Measurements from ENCODE around the gene SLC6A6.

The SLC6A6 gene

DNA sequence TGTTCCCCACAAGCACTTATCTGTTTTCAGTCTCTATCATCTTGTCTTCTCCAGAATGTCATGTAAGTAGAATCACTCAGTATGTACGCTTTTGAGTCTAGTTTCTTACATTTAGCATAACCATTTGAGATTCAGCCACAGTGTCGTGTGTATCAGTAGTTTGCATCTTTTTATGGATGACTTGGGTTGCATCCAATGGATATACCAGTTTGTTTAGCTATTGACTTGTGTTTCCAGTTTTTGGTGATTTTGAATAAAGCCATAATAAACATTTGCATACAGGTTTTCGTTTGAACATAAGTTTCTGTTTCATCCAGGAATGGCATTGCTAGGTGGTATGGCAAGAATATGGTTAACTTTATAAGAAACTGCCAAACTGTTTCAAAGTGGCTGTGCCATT is 125.7 kb downstream of the SLC6A6 start:
- peaks cover 11% of the 10 kb centered on the region for H3K9me3 Mint-ChIP-seq
- no peak overlapping the region for H3K4me3 Mint-ChIP-seq
- TF ChIP-seq, protein P1, sequence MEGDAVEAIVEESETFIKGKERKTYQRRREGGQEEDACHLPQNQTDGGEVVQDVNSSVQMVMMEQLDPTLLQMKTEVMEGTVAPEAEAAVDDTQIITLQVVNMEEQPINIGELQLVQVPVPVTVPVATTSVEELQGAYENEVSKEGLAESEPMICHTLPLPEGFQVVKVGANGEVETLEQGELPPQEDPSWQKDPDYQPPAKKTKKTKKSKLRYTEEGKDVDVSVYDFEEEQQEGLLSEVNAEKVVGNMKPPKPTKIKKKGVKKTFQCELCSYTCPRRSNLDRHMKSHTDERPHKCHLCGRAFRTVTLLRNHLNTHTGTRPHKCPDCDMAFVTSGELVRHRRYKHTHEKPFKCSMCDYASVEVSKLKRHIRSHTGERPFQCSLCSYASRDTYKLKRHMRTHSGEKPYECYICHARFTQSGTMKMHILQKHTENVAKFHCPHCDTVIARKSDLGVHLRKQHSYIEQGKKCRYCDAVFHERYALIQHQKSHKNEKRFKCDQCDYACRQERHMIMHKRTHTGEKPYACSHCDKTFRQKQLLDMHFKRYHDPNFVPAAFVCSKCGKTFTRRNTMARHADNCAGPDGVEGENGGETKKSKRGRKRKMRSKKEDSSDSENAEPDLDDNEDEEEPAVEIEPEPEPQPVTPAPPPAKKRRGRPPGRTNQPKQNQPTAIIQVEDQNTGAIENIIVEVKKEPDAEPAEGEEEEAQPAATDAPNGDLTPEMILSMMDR (IDR thresholded peaks at IDR 0.05) = no peak
- H3K4me1 Mint-ChIP-seq = peaks cover 20% of the 10 kb centered on the region
- DNase-seq = no peak
- no peak overlapping the region for H3K27ac Mint-ChIP-seq
- no peaks in the 10 kb centered on the region for H3K36me3 Mint-ChIP-seq (ENCODE audit: low read depth)
- peaks cover 4% of the 10 kb centered on the region for H3K27me3 Mint-ChIP-seq (ENCODE audit: low read depth, poor library complexity)

DNA sequence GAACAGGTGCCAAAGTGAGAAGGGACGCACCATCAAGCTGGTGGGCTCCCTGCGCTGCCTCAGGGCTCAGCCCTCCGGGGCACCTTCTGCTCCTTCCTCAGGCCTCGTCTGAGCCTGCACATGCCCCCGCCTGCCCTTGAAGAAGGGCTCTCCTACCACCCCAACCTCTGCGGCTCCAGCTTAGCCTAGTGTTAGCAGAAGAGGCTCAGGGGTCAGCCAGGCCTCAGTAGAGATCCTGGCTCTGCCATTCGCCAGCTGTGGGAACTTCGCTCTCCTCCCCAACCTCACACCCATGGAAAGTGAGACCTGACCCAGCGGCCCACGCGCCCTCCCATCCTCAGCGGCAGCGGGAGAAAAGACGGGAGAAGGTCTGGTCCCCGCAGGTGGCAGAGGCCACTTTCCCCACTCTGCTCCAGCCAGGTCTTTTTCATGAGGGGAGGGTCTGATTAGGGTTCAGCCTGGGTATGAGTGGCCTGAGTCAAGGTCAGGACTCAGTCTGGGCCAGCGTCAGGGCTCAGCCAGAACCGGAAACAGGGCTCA is 129.5 kb downstream of the SLC6A6 start:
- peaks cover 16% of the 10 kb centered on the region for H3K4me1 Mint-ChIP-seq
- no peak overlapping the region for H3K27ac Mint-ChIP-seq
- TF ChIP-seq, protein P1 (IDR thresholded peaks at IDR 0.05) = no peak
- no peaks in the 10 kb centered on the region for H3K36me3 Mint-ChIP-seq (ENCODE audit: low read depth)
- H3K9me3 Mint-ChIP-seq = peaks cover 11% of the 10 kb centered on the region
- DNase-seq = no peak
- no peak overlapping the region for H3K4me3 Mint-ChIP-seq
- peaks cover 21% of the 10 kb centered on the region for H3K27me3 Mint-ChIP-seq (ENCODE audit: low read depth, poor library complexity)

DNA sequence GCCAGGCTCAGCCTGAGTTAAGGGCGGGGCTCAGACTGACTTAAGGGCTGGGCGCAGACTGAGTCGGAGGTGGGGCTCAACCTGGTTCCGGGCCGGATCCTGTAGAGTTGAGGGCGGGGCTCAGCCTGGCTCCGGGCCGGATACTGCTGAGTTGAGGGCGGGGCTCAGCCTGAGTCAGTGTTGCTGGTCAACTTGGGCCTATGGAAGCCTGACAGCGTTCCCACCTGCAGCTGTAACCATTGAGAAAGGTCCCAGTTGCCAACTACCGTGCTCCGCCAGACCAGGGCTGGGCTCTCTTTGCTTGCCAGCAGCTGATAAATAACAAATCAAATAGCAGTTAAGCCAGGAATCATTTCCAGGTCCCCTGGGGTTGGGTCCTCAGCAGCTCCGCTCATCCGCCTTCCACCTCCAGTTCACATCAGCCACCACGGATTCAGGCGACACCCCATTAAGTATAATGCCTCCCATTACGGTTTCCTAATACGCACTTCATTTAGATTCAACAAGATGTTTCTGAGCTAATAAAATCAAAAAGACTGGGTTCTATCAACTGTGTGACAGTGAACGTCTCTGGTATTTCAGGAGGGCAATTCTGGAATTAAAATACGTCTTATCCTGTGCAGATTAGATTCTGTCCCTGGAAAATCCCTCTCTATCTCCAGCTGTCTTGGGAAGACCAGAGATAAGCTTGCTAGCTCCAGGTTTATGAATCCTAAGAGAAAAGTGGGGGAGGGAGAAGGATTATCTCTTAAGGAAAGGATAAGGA is 130.5 kb downstream of the SLC6A6 start:
- Mint-ChIP-seq H3K27ac (no peak overlapping the region), H3K4me3 (no peak overlapping the region), H3K9me3 (peaks cover 11% of the 10 kb centered on the region), H3K36me3 (ENCODE audit: low read depth) (no peaks in the 10 kb centered on the region), H3K27me3 (ENCODE audit: low read depth, poor library complexity) (peaks cover 21% of the 10 kb centered on the region), H3K4me1 (peaks cover 22% of the 10 kb centered on the region)
- TF ChIP-seq, protein P1 (IDR thresholded peaks at IDR 0.05) = no peak
- no peak for DNase-seq

DNA sequence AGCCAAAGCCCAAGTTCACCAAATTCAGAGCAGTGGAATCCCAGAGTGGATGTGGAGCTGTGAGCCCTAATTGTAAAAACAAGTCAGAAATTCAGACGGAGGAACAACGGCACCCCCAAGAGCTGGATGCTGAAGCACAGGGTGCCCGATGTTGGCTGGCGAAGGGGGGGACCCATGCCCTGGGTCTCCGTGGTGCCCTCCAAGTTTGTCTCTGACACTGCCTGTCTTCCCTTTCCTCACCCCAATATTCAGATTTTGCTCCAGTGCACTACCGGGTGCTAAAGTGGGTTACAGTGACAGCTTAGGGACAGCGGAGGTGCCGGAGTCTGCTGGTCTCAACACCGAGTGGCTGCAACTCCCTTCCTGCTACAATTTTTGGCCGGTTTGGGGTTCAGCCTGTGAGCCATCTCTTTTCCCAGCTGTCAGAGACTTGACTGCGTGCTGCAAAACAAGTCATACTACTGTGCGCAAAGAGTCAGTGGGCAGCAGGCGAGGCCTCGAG is 131.1 kb downstream of the SLC6A6 start:
- no peak for DNase-seq
- TF ChIP-seq, protein P1 (IDR thresholded peaks at IDR 0.05) = no peak
- Mint-ChIP-seq H3K4me3 (no peak overlapping the region), H3K27me3 (ENCODE audit: low read depth, poor library complexity) (peaks cover 21% of the 10 kb centered on the region), H3K4me1 (peaks cover 22% of the 10 kb centered on the region), H3K36me3 (ENCODE audit: low read depth) (no peaks in the 10 kb centered on the region), H3K27ac (no peak overlapping the region), H3K9me3 (peaks cover 11% of the 10 kb centered on the region)

DNA sequence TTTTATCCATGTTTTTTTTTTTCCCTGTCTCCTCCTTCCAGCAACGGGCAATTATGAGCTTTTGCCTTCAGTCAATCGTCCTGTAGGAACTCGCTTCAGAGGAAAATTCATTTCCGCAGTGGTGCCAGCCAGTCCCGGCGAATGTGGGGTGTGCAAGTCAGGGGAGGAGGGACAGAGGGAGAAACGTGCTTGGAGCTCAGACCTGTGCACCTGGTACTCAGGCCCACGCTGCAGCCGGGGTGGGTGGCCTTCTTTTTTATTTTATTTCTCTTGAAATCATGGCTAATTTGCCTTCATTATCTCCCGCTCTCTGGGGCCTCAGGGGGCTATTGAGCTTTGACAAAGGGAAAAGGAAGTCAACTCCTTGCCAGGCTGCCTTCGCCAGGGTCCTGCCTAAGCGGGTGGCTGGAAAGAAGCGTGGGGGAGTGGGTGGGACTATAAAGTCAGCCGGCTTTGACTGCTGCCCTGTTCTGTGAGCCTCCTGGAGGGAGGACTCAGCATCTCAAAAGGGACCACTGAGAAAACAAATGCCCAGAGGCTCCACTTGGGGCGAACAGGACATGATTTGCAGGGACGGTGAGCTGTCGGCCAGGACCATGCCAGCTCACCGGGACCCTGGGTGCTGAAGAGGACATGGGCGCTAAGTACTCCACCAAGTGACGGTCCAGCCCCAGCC is 132.2 kb downstream of the SLC6A6 start:
- Mint-ChIP-seq H3K9me3 (peaks cover 8% of the 10 kb centered on the region), H3K27ac (no peak overlapping the region), H3K36me3 (ENCODE audit: low read depth) (no peaks in the 10 kb centered on the region), H3K4me1 (peaks cover 22% of the 10 kb centered on the region), H3K4me3 (no peak overlapping the region), H3K27me3 (ENCODE audit: low read depth, poor library complexity) (peaks cover 21% of the 10 kb centered on the region)
- DNase-seq = no peak
- TF ChIP-seq, protein P1 (IDR thresholded peaks at IDR 0.05) = no peak
